ENCODE measurements around the gene YTHDC2.

DNA sequence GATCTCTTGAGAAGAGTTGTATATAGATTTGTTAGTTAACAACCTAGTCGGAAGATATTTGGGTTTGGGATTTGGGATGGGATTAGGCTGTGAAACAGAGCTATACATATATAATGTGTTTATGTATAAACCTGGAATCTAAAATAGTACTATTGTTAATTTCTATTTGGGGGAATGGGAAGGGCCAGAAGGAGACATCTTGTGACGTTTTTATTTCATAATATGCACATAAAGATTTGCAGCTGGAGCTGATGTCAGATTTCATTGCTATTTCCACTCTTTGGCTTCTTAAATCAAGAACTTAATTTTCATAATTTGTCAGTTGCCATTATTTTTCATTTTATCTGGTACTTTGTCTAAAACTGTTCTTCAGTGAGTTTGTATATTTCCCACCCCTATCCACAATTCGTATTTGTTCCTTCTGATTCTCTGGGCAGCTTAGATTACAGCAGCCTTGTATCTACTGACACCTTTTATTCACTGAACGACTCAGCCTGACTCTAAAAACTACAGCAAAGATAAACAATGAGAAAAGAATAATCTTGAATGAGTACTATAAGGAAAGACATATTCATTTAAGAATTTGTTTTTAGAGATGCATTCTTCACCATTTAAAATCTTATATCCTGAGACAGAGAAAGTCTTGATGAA is 86.9 kb downstream of the YTHDC2 start:
- TF ChIP-seq NFIC (IDR thresholded peaks at IDR 0.05) (no peak), EP300 (IDR thresholded peaks at IDR 0.05; ENCODE audit: borderline replicate concordance) (no peak), YY1 (IDR thresholded peaks at IDR 0.05; ENCODE audit: low read depth) (no peak), TAF1 (IDR thresholded peaks at IDR 0.05; ENCODE audit: low read depth) (no peak), EGR1 (IDR thresholded peaks at IDR 0.05) (no peak), TCF12 (IDR thresholded peaks at IDR 0.05; ENCODE audit: low read depth) (no peak)
- TF ChIP-seq, protein P1, sequence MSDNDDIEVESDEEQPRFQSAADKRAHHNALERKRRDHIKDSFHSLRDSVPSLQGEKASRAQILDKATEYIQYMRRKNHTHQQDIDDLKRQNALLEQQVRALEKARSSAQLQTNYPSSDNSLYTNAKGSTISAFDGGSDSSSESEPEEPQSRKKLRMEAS (IDR thresholded peaks at IDR 0.05), result no peak
- TF ChIP-seq, protein P2, sequence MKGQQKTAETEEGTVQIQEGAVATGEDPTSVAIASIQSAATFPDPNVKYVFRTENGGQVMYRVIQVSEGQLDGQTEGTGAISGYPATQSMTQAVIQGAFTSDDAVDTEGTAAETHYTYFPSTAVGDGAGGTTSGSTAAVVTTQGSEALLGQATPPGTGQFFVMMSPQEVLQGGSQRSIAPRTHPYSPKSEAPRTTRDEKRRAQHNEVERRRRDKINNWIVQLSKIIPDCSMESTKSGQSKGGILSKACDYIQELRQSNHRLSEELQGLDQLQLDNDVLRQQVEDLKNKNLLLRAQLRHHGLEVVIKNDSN (IDR thresholded peaks at IDR 0.05), result no peak
